GF-D8 (cell line): Measurements from ENCODE around the gene DNAJC15.
"Not testable (repeated sequence)": the region's sequence is repeated elsewhere in the genome, so short reads cannot be mapped to it uniquely, and the experiment has no call there.

Experiments used
- DNase-seq: peaks from one replicate; lab custom pipeline; 2025; lab: John Stamatoyannopoulos, UW

Gene DNAJC15

DNA sequence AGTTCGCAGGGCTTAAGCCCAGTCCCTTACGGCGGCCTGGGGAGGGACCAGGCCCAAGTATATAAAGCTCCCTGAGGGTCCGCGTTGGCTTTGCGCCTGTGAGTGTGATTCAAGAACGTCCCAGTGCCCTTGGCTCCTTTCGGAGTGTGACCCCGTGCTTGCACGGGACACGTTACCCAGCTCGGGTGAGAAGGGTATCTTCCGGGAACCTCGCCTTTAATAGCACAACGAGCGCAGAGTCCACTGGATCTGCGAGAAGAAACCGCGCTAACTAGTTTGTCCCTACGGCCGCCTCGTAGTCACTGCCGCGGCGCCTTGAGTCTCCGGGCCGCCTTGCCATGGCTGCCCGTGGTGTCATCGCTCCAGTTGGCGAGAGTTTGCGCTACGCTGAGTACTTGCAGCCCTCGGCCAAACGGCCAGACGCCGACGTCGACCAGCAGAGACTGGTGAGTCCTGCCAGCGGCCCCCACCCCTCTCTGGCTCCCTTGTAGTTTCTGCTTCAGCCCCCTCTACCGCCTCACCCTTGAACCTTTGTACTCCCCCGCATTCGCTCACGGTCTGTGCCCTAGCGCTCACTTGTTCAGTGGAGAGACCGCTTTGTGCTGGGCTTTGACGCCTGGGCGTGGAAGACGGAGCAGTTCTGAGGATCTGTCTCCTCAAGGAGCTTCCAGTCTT lies at the start of gene DNAJC15:
Gene DNAJC15 (plus strand): TSS at position 298 of the 675 bp plus-strand sequence. CDS start 41 bp downstream, at position 339.
- no peak for DNase-seq

DNA sequence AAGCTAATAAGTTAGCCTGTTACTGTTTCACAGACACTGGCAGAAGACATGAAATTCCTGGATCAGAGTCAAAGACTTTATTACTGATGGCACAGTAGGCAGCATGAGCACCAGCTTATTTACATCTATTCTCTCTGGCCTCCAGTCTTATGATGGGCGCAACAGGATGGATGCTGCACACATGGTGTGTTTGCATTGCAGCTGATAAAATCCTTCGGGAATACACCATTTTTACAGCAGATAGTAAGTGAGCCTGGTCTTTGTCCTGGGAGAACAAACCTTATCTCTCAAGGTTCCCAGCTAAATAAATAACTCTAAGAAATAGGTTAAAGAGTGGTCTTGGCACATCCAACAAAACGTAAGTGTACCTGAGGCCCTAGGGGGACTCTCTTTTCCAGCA lies 47.3 kb upstream of the DNAJC15 start:
- DNase-seq, result no peak

DNA sequence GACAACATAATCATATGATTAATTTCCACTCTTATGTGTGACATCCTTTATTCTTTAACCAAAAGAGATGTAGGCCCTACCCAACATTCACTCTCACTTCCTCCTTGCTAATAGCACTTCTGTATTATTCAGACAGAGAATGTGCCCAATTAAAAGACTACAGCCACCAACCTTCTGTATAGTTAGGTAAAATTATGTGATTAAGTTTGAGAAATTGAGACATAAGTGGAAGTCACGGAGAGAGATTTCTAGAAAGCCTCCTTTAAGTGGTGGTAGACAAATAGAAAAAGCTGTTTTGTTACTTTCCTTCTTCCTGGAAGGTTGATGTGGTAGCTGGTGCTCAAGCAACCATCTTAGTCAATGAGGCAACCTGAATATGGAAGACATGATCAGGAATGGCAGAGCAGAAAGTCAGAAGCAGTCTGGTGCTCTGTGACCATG lies 46.1 kb upstream of the DNAJC15 start:
- no peak for DNase-seq

DNA sequence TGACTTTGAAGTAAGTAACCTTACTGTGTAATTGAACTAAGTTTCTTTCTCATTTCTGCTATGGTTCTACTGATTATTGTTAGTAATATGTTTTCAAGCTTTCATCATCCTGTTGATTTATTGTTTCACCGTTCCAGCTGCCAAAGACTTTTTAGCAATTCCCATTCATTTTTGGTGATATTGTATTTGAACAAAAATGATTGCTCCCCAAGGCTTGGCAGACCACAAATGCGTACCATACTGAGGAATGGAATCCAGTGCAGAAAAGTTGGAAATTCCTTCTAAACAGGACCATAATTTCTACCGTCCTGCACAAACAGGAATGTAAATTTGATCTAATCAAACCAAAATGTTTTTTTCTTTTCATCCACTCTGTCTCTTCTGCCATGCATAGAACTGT lies 42.1 kb upstream of the DNAJC15 start:
- no peak for DNase-seq

DNA sequence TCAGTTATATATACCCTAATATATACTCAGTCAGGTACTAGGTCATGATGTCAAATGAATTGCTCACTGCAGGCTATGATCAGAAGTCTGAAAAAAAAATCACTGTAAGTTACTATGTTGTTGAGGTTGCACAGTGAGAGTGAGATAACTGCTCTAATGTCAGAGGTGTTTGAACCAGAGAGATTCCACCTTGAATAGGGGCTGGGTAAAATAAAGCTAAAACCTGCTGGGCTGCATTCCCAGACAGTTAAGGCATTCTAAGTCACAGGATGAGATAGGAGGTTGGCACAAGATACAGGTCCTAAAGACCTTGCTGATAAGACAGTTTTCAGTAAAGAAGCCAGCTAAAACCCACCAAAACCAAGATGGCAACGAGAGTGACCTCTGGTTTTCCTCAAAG lies 41.5 kb upstream of the DNAJC15 start:
- DNase-seq, result no peak

DNA sequence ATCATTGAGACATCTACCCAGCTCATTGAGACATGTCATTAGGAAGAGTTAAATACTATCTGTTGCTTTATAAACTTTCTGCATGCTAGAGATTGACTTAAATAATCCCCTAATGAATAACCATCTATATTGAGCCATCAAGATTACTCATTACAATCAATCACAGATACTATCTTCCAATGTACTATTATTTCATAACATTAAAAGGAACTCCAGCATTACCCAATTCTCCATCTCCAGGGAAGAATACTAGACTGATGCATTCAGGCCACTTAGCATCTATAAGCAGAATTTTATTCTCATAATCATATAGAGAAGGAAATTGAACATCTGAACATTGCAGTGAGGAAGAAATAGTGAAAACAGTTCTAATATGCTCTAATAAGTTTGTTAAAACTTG lies 39.4 kb upstream of the DNAJC15 start:
- no peak for DNase-seq

DNA sequence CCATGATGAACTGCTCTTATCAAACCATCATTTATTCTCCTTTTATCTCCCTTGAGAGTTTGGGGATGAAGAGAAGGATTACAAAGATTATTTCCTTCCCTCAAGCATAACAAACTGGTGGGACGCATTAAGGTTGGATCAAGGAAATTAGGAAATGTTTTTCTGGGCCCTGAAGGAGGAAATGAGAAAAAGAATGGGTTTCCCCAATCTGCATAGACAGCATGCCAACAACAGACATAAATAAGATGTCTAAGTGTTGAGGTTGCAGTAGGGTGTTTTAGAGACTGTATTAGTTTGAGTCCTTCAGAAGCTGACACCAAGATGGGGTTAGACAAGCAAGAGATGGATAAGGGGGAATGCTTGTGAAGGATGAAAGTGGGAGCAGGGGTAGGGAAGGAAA lies 38.7 kb upstream of the DNAJC15 start:
- DNase-seq, result no peak

DNA sequence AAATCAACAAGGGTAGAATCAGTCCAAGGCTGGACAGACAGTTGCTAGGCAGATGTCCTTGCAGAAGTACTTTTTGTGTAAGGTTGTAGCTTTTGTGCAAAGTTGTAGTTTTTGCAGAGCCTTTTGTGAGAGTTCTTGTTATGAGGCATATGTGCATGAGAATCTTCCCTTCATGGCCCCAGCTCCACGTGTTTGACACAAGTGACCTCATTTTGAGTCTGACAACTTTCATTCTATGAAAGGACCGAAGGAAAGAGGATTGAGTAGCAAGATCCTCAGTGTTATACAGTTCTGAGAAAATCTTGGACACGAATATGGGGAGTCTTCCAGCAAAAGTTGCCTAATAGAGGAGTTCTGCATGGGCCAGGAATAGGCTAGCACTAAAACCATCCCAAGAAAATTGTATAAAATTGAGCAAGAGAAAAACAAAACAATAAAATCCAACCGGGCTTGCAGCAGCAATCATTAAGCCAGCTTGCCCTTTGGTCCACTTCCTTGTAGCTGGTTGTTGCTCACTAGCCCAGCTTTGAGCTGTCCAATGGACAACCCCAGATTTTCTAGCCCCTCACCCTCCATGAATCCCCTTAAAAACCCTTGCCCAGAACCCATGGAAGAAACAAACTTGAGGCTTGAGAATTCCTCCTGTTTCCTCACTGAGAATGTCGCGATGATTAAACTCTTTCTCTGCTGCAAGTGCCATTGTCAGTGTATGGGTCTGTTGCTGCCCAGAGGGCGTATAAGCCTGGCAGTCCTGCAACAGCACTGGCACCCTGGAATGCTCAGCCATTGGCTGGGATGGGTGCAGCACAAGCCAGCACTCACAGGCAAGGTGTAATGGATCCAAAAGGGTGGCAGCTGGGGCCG lies 37.8 kb upstream of the DNAJC15 start:
- DNase-seq, result no peak

DNA sequence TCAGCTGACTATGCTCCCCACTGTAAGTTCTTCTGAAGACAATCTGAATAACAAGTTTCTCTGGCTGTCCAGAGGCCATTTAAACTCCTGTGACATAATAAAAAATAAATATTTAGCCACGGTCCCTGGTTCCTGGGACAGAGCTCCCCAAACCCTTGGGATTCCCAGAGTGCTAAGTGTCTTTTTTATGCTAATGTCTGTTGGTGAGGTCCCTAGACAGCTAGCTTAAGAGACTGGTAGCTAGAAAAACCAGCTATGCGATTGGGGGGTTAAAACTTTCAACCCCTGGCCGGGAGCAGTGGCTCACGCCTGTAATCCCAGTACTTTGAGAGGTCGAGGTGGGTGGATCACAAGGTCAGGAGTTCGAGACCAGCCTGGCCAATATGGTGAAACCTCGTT lies 37.2 kb upstream of the DNAJC15 start:
- no peak for DNase-seq

DNA sequence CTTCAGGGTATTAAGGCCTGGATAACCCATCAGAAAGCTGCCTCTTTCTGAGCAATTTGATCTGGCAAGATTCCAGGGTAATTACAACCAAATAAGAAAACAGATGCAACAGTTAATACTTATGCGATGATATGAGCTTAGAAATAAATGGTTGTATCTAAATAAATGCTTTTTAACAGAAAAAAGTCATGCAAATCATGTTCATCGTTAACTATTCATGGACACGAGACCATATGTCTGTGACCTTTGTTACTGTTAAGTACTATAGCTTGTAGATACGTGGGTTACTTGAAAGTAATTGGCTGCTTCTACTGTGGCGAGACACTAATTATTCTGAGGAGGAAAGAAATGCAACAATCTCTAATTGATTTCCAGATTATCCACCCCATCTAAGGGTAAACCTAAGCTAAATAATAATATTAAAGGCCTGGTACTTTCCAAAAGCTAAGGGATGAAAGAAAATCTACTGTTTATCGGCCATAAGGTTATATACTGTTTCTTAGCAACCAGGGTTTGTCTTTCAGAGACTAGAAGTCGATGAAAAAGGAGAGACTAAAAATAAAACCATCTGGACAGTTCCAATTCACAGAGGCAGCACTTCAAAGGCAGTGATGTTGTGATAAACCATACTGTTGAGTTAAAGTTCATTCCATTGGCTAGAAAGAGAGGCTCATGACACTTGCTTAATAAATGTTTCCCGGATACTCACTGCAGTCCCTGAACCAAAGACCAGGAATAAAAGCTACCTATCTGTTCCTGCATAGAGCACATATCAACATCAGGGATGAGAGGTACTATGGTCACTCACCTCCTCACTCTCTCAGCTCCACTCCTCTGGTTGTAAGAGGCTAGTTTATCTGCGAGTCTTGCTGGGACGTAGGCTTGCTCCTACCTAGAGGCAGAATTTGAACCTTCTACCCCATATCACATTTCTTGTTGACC lies 32.8 kb upstream of the DNAJC15 start:
- DNase-seq, result no peak

DNA sequence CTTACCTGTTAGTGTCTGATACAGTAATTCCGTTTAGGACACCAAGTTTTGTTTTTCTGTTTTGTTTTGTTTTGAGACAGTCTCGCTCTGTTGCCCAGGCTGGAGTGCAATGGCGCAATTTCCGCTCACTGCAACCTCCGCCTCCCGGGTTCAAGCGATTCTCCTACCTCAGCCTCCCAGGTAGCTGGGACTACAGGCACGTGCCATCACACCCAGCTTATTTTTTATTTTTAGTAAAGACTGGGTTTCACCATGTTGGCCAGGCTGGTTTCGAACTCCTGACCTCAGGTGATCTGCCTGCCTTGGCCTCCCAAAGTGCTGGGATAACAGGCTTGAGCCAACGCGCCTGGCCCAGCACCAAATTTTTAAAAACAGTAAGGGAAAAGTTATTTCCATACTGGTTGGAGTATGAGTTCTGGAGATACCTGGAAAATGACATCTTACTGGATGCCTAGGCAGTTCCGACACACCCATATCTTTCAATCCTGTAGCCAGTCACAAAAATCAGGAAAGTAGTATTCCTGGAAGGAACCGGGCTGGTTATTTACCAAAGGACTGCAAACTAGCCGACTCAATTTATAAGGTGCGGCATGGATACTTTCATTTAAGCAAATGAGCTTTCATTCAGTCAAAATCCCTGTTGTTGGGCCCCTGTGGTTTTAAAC lies 32.0 kb upstream of the DNAJC15 start:
- not testable (repeated sequence) for DNase-seq

DNA sequence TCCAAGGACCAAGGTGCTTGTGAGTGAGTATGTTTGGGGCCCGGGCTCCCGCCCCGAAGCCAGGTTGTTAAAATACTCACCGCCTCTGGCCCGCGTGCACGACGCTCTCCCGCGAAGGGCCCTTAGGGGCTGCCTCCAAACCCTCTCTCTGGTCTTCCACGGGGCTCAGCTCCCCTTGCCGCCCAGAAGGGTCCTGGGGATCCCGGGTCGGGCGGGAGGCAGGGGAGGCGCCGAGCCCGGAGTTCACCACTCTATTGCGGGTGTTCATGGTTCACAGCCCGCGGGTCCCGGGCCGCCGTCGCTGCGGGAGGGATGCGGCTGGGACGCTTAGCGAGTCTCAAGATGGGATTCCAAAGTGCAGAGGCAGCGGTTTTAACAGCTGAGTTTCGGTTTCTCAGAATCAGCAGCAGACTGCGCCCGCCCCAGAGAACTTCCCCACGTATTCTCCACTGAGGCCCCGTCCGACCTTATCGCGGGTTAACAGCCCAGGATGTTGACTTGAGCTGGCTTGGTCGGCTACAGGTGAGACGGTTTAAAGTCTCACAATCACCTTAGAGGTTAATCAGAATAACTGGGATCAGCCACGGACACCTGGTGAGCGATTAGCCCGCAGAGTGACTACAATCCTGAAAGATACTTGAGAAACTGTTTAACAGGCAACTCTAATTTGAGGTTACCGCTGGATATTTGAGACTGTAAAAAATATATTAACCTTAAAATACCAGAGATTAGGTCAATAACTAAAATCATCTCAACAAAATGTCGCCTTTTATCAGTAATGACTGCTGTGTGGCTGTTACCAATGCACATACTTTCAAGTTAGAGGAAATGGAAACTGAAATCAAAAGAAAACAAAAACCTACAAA lies 31.3 kb upstream of the DNAJC15 start, which contains the start of gene EPSTI1:
Gene EPSTI1 (minus strand): TSS at position 344 of the 866 bp plus-strand sequence. CDS start 76 bp downstream, at position 268.
- no peak for DNase-seq

DNA sequence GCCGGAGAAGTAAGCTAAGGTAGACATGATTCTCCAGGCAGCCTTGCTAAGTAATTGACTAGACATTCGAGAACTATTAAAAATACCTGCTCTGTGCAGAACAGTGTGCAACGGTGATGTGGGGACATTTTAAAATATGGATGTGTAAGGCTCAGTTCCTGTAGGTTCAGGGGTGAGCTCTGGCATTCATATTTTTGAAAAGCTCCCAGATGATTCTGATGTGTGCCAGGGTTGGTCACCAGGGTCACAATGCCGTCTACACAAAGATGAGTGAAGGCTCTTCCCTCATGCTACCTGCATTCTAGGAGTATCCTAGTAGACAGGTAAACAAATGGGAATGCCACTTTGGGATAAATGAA lies 30.6 kb upstream of the DNAJC15 start:
- no peak for DNase-seq

DNA sequence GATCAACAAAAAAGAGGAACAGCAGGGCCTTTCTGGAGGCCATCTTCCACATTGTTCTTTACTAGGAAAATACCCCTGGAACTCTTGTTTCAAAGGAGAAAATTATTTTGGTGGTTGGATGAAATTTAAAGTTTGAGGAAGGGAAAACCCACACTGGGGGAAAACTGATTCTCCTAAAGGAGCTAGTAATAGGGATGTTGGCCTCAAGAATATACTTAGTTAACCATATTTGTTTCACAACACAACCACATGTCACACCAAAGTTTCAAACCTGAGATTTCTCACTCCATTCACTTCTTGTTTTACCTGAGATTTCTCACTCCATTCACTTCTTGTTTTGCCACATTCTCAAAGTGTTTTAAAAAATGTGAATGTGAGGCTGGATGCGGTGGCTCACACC lies 28.5 kb upstream of the DNAJC15 start:
- no peak for DNase-seq

DNA sequence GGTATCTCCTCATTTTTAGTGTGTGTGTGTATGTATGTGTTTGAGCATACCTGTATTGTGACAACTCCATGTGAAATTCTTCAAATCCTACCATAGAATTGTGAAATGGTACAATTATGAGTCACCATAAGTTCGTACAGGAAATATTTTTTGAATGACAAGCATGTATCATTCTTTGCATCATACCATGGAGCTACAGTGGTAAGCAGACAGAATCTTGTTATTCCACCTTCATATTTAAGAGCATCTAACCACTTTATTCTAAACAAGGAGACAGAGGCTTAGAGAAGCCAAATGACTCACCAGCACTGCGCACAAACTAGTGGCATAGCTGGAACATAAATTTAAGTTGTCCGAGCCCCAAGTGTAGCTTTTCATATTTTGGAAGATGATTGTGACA lies 26.8 kb upstream of the DNAJC15 start:
- DNase-seq, result no peak

DNA sequence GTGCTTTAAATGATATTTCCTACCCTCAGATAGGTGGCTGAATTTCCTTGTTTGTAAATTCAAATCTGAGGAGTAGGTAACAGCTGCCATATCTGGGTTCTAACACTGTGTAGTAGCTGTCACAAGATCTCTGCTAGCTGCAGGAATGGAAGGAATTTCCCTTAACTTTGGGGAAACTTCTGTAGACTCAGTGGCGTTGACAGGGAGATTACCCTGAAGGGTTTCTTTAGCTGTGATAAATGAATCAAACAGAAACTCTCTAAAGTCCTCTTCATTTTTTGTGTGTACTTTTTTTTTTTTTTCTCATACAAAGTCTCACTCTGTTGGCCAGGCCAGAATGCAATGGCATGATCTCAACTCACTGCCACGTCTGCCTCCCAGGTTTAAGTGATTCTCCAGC lies 26.0 kb upstream of the DNAJC15 start:
- no peak for DNase-seq

DNA sequence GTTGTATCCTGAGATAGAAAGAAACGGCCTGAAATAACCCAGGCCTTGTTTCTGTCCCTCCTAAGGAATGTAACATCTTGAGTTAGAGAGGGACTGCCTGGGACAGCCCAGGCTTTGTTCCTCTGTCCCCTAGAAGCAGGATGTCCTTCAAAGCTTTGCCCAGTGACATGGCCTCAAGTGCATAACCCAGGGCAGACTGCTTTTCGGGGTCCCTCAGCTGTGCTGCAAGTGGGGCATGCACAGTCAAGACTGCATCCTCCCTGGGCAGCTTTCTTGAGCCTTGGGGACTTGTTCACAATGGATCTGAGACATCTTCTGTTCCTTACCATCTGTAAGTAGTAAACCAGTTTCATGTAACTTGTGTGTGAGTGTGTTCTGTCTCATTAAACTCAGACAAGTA lies 23.9 kb upstream of the DNAJC15 start:
- no peak for DNase-seq

DNA sequence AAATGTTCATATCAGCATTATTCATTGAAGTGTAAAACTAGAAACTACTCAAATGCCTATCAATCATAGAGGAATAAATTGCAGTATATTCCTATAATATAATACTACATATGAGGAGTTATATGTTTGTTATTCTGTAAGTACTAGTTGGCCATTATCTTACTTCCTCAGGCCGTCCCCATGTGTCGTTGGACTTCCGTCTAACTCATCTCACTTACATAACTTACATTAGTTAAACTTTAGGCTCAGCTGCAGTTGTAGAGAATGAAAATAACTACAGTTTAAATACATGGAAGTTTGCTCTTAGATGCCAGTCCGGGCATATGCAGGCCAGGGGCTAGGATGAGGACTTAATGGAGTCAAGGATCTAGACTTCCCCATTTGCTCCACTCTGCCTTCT lies 22.7 kb upstream of the DNAJC15 start:
- DNase-seq, result no peak

DNA sequence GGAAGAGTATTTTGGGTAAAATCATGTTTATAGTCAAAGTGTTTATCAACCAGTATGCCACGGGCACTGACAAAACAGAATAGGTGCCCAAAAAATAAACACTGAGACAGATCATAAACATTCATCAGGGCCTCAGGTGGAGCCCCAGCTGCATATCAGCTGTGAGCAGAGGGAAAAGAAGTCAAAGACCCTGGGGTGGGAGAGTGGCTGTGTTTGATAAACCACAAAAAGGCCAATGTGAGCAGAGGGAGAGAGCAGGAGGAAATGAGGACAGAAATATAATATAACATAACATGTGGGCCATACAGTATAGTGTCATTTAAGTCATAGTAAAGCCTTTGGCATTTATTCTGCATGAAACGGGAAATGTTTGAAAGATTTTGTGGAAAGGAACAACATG lies 21.4 kb upstream of the DNAJC15 start:
- no peak for DNase-seq

DNA sequence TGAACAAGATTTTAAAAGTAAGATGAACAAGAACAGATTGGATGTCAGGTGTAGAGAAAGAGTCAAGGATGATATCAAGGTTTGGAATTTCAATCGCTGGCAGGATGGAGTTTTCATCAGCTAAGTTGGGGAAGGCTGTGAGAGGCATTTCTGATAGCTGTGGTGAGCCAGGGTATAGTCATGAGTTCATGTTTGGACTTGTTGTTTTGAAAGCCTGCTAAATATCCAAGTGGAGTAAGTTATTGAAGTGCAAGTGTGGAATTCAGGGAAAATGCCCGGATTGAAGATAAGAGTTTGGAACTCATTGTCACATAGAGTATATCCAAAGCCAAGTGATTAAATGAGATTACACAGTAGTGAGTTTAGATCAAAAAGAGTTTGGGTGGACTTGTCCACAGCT lies 20.4 kb upstream of the DNAJC15 start:
- no peak for DNase-seq

DNA sequence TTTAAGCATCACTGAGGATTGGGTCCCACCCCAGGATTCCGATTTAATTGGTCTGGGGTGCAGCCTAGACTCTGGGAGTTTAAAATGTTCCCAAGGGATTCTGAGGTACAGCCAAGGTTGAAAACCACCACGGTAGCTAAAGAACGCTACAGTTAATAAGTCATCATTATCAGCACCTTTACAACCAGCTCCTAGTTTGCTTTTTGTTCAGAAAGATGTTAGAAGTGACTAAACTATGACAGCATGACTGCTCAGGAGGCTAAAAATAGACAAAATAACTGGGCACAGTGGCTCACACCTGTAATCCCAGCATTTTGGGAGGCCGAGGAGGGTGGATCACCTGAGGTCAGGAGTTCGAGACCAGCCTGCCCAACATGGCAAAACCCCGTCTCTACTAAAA lies 19.7 kb upstream of the DNAJC15 start:
- DNase-seq, result no peak
